Tibial nerve (tissue), 3 donors: ENCODE results near the gene GMCL2.

Source experiments
- POLR2A ChIP-seq, 2 donors: fragments of 450-650 bp; IDR thresholded peaks; one replicate each; pipeline ENCODE4 v1.6.1; 2017; ENCODE audit warnings: antibody characterized with exemption in 2 of 2, mild to moderate bottlenecking in 2 of 2, moderate library complexity in 2 of 2
- TF ChIP-seq, protein P1 (sequence below), 5 experiments: fragments of 200-600 bp in 3 of 5; fragments of 450-650 bp in 2 of 5; sonication (generic) in 3 of 5; IDR thresholded peaks; one replicate each; pipeline ENCODE4 v1.5.1; 2016 to 2019; ENCODE audit warnings: antibody characterized with exemption in 5 of 5, mild to moderate bottlenecking in 3 of 5, moderate library complexity in 2 of 5

DNA sequence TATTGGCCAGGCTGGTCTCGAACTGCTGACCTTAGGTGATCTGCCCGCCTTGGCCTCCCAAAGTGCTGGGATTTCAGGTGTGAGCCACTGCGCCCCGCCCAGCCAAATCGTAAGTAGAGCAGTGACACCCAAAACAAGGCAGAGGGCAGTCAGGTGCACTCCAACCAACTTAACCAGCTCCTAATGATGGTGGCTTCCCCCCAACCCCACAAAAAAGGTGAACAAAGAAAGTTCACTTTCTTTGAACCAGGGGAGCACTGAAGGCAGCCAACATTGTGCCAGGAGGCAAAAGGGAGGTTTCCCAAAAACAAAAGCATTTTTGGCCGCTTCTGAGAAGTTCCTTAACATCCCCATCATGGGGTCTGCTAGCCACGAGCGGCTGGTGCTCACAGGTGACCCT lies 9.6 kb downstream of the GMCL2 start:
- TF ChIP-seq POLR2A (IDR thresholded peaks at IDR 0.05) = no peak
- TF ChIP-seq, protein P1, sequence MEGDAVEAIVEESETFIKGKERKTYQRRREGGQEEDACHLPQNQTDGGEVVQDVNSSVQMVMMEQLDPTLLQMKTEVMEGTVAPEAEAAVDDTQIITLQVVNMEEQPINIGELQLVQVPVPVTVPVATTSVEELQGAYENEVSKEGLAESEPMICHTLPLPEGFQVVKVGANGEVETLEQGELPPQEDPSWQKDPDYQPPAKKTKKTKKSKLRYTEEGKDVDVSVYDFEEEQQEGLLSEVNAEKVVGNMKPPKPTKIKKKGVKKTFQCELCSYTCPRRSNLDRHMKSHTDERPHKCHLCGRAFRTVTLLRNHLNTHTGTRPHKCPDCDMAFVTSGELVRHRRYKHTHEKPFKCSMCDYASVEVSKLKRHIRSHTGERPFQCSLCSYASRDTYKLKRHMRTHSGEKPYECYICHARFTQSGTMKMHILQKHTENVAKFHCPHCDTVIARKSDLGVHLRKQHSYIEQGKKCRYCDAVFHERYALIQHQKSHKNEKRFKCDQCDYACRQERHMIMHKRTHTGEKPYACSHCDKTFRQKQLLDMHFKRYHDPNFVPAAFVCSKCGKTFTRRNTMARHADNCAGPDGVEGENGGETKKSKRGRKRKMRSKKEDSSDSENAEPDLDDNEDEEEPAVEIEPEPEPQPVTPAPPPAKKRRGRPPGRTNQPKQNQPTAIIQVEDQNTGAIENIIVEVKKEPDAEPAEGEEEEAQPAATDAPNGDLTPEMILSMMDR (IDR thresholded peaks at IDR 0.05) = no peak
